ENCODE measurements around the gene MVB12B.

The MVB12B gene

DNA sequence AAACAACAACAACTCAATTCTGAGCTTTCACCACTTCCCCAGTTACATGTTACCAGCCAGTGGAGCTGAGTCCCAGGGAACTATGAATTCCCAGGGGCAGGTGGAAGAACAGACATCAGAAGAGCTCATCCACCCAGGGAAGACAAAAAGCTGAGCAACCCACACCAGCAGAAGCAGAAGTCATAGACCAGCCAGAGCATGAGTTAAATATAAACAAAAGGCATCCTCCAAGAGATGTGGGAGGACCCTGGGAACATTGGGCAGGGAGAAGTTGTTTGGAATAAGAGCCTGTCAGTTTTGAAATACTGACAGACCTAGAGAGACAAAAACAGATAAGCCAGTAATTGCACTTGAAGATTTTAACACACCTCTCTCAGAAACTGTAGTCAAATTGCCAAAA is 184.8 kb downstream of the MVB12B start:
- DNase-seq (ENCODE audit: low read depth) = no peak
- TF ChIP-seq, protein P1, sequence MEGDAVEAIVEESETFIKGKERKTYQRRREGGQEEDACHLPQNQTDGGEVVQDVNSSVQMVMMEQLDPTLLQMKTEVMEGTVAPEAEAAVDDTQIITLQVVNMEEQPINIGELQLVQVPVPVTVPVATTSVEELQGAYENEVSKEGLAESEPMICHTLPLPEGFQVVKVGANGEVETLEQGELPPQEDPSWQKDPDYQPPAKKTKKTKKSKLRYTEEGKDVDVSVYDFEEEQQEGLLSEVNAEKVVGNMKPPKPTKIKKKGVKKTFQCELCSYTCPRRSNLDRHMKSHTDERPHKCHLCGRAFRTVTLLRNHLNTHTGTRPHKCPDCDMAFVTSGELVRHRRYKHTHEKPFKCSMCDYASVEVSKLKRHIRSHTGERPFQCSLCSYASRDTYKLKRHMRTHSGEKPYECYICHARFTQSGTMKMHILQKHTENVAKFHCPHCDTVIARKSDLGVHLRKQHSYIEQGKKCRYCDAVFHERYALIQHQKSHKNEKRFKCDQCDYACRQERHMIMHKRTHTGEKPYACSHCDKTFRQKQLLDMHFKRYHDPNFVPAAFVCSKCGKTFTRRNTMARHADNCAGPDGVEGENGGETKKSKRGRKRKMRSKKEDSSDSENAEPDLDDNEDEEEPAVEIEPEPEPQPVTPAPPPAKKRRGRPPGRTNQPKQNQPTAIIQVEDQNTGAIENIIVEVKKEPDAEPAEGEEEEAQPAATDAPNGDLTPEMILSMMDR (IDR thresholded peaks at IDR 0.05; ENCODE audit: control insufficient read depth, extremely low read depth, insufficient read depth) = no peak
- H3K4me3 ChIP-seq (ENCODE audit: low read depth, low read length) = no peak overlapping the region

- no peak overlapping the region for H3K4me3 ChIP-seq (ENCODE audit: low read depth, low read length)
- TF ChIP-seq, protein P1 (IDR thresholded peaks at IDR 0.05; ENCODE audit: control insufficient read depth, extremely low read depth, insufficient read depth) = no peak
These were observed 186.8 kb downstream of the MVB12B start for GRCh38 chr9:126513159-126514036.

DNA sequence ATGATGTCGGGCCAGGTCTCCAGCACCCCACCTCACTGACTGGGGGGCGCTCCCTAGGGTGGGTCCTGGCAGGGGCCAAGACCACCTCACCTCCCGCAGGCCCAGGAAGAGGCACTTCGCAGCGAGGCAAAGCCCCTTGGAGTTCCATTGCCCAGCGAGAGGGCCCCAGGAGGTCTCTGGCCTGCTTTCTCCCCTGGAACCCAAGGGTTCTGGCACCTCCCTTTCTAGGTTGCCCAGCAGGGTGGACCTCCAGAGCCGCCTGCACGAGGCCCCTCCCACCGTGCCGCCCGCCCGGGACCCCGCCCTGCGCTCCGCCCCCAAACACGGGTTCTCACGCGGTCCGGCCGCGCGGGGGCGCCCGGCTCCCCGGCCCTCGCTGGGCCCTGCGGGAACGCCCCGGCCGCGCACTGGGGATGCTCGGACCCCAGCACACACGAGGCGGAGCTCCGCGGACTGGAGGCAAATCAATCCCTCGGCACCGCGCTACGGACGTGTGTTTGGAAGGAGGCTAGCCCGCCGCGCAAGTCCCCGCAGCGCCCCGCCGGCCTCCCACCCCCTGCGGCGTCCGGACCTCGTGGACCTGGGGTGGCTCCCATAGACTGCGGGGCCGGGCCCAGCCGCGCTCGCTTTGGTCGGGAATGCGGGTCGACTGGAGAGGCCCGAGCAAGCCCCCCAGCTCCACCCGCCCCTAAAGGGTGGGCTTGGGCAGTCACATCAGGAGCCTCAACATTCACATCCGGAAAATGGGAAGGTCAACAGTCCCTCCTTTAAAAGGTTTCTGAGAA is 187.6 kb downstream of the MVB12B start:
- H3K4me3 ChIP-seq (ENCODE audit: low read depth, low read length) = no peak overlapping the region
- no peak for DNase-seq (ENCODE audit: low read depth)
- TF ChIP-seq, protein P1 (IDR thresholded peaks at IDR 0.05; ENCODE audit: control insufficient read depth, extremely low read depth, insufficient read depth) = no peak

More at GRCh38 chr9:126513159-126514036, 186.8 kb downstream of the MVB12B start:
- DNase-seq (ENCODE audit: low read depth) = no peak

DNA sequence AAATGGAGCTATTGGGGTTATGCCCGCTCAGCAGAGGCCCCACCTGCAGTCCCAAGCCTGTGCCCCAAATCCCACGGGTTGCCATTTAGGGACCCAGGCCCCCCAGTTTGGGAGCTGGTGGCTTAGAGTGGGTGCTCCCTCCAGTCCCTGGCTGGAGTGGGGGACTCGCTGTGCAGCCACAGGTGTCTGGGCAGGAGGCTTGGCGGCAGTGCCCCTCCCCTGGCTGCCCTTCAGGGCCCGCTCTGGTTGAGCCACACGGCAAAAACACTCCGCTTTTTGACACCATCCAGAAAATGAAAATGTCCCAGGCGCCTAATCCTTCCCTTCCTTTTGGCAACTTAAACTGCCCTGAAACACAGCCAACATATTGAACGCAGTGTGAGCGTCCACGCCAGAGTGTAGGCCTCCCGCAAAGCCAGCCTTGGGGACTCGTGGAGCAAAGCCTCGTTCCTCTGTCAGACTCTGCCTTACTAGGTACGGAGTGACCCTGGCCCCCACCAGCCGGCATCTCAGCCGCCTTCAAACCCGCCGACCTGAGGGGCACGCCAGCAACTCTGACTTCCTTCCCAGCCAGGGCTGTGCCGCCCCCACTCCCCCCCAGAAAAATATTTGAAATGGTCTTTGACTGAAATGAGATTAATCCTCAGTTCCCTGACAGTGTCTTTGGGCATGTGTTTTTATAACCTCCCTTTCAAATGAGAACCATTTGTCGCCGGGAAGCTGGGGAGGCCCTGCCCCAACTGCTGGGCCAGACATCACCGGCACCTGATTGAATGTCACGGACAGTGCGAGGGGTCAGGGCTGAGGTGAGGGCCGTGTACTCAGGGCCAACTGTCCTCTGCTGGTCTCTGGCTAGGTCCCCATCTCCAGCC is 188.6 kb downstream of the MVB12B start:
- no peak overlapping the region for H3K4me3 ChIP-seq (ENCODE audit: low read depth, low read length)
- TF ChIP-seq, protein P1 (IDR thresholded peaks at IDR 0.05; ENCODE audit: control insufficient read depth, extremely low read depth, insufficient read depth) = no peak
- DNase-seq (ENCODE audit: low read depth) = no peak

GRCh38 chr9:126515873-126516505 is 189.4 kb downstream of the MVB12B start:
- H3K4me3 ChIP-seq (ENCODE audit: low read depth, low read length) = no peak overlapping the region
- TF ChIP-seq, protein P1 (IDR thresholded peaks at IDR 0.05; ENCODE audit: control insufficient read depth, extremely low read depth, insufficient read depth) = no peak
- no peak for DNase-seq (ENCODE audit: low read depth)

- no peak for DNase-seq (ENCODE audit: low read depth)
- no peak overlapping the region for H3K4me3 ChIP-seq (ENCODE audit: low read depth, low read length)
- TF ChIP-seq, protein P1 (IDR thresholded peaks at IDR 0.05; ENCODE audit: control insufficient read depth, extremely low read depth, insufficient read depth) = no peak
These were observed 189.9 kb downstream of the MVB12B start for GRCh38 chr9:126516561-126516935.

Measured in LNCaP clone FGC (cell line).